BJ (cell line): ENCODE measurements around the gene WNK1. TPM values are rescaled to one million over a fixed set of nuclear protein-coding genes. Genes with fewer than 3 reads are reported as not detected.

Source experiments
- CTCF ChIA-PET: fragments of 350-600 bp; formaldehyde crosslinking; extraction: SDS; loops from one replicate; lab custom pipeline; 2021; ENCODE audit warnings: antibody characterized with exemption, inconsistent platforms; lab: Yijun Ruan, JAX
- POLR2A ChIA-PET: fragments of 300-600 bp; sonication (Branson Sonifier 250); formaldehyde crosslinking; extraction: SDS; loops from one replicate; lab custom pipeline; 2021; ENCODE audit warnings: antibody characterized with exemption; lab: Charles Lee
- DNase-seq: peaks from one replicate; pipeline ENCODE4 v3.0.0-alpha.2; 2011; ENCODE audit warnings: low read depth
- H3K27me3 ChIP-seq: 2 replicates; pipeline ENCODE4 v1.6.0; 2011; ENCODE audit warnings: low read length; ENCODE audit not compliant: control insufficient read depth, insufficient read depth
- H3K36me3 ChIP-seq: 2 replicates; pipeline ENCODE4 v1.5.1; 2011; ENCODE audit warnings: low read length; ENCODE audit not compliant: control insufficient read depth, insufficient read depth
- H3K4me3 ChIP-seq: 2 replicates; pipeline ENCODE4 v1.5.1; 2011; ENCODE audit warnings: low read depth, mild to moderate bottlenecking, control low read depth, low read length
- CTCF ChIP-seq: IDR thresholded peaks from 2 replicates; pipeline ENCODE4 v1.5.1; 2011; ENCODE audit warnings: low read depth, mild to moderate bottlenecking, control low read depth, inconsistent platforms, low read length, moderate library complexity; ENCODE audit not compliant: insufficient read depth
- polyA plus RNA-seq: library from polyadenylated mRNA; depleted of rRNA; stranded (reverse); fragments of >200 nt; gene quantifications from 2 replicates; pipeline ENCODE4 v1.2.3, GENCODE V29; 2011

Gene WNK1
- polyA plus RNA-seq, 1 experiment = 45.2 TPM

- Histone ChIP-seq H3K36me3 (peaks cover 24% of the 10 kb centered on the region), H3K4me3 (no peak overlapping the region), H3K27me3 (no peaks in the 10 kb centered on the region)
- no peak for TF ChIP-seq CTCF
- POLR2A ChIA-PET = no interaction called here
- DNase-seq = no peak
- CTCF ChIA-PET = interaction anchor here (0.6 to 1.5 kb wide), 4 partner anchors 13 to 310 kb away, joined by 3 to 4 read pairs (median 3); no protein-coding TSS in a partner anchor
These were observed 133.8 kb downstream of the WNK1 start for GRCh38 chr12:886206-886605.

- Histone ChIP-seq H3K27me3 (no peaks in the 10 kb centered on the region), H3K4me3 (no peak overlapping the region), H3K36me3 (peaks cover 8% of the 10 kb centered on the region)
- DNase-seq = no peak
- CTCF ChIA-PET = interaction anchor here (1.2 kb wide), 1 partner anchor 324 kb away, joined by 3 read pairs; no protein-coding TSS in a partner anchor
- POLR2A ChIA-PET = no interaction called here
- no peak for TF ChIP-seq CTCF
These were observed 141.8 kb downstream of the WNK1 start for GRCh38 chr12:894226-894625.

- Histone ChIP-seq H3K4me3 (no peak overlapping the region), H3K27me3 (no peaks in the 10 kb centered on the region), H3K36me3 (peaks cover 14% of the 10 kb centered on the region)
- DNase-seq = no peak
- TF ChIP-seq CTCF = no peak
- ChIA-PET POLR2A (no interaction called here), CTCF (interaction anchor here (1.3 to 1.4 kb wide), 3 partner anchors 21 to 320 kb away, joined by 3 to 4 read pairs (median 4); no protein-coding TSS in a partner anchor)
These were observed 143.7 kb downstream of the WNK1 start for GRCh38 chr12:896031-896430.

- POLR2A ChIA-PET = no interaction called here
- Histone ChIP-seq H3K4me3 (no peak overlapping the region), H3K27me3 (no peaks in the 10 kb centered on the region), H3K36me3 (peaks cover 18% of the 10 kb centered on the region)
- no peak for DNase-seq
- CTCF ChIA-PET = interaction anchor here (1.0 to 2.2 kb wide), 5 partner anchors 23 to 322 kb away, joined by 3 to 5 read pairs (median 4); no protein-coding TSS in a partner anchor
- no peak for TF ChIP-seq CTCF
These were observed 145.0 kb downstream of the WNK1 start for GRCh38 chr12:897386-897785.

GRCh38 chr12:902581-902980 is 150.2 kb downstream of the WNK1 start:
- Histone ChIP-seq H3K27me3 (no peaks in the 10 kb centered on the region), H3K36me3 (peaks cover 18% of the 10 kb centered on the region), H3K4me3 (no peak overlapping the region)
- no peak for TF ChIP-seq CTCF
- no peak for DNase-seq
- ChIA-PET CTCF (interaction anchor here (1.0 kb wide), 1 partner anchor 27 kb away, joined by 3 read pairs; no protein-coding TSS in a partner anchor), POLR2A (no interaction called here)
